Activated naive CD8-positive, alpha-beta T cell treated with anti-CD3 and anti-CD28 coated beads for 36 hours (primary cell): ENCODE results near the gene PSMA4. TPM values are rescaled to one million over a fixed set of nuclear protein-coding genes. Genes with fewer than 3 reads are reported as not detected.
"Not testable (repeated sequence)": the region's sequence is repeated elsewhere in the genome, so short reads cannot be mapped to it uniquely, and the experiment has no call there.

Experiments used
- DNase-seq: peaks from one replicate; pipeline ENCODE4 v3.0.0; 2021
- H3K27ac Mint-ChIP-seq: one replicate; pipeline ENCODE4 v1.8.0; 2022; ENCODE audit warnings: mild to moderate bottlenecking, moderate library complexity, mixed read lengths
- H3K27me3 Mint-ChIP-seq: one replicate; pipeline ENCODE4 v1.8.0; 2022; ENCODE audit warnings: mild to moderate bottlenecking, mixed read lengths
- H3K36me3 Mint-ChIP-seq: one replicate; pipeline ENCODE4 v1.8.0; 2021; ENCODE audit warnings: mild to moderate bottlenecking, mixed read lengths
- H3K4me1 Mint-ChIP-seq: one replicate; pipeline ENCODE4 v1.8.0; 2021; ENCODE audit warnings: mixed read lengths
- H3K4me3 Mint-ChIP-seq: one replicate; pipeline ENCODE4 v1.8.0; 2022; ENCODE audit warnings: mild to moderate bottlenecking, moderate library complexity, mixed read lengths
- H3K9me3 Mint-ChIP-seq: one replicate; pipeline ENCODE4 v1.8.0; 2022; ENCODE audit warnings: mixed read lengths
- total RNA-seq, 2 experiments: library from RNA; stranded (reverse); gene quantifications; one replicate each; pipeline ENCODE4 v1.2.3, GENCODE V29; 2021

The PSMA4 gene
- total RNA-seq, 2 experiments from 2014 or later: 336 to 338 TPM

DNA sequence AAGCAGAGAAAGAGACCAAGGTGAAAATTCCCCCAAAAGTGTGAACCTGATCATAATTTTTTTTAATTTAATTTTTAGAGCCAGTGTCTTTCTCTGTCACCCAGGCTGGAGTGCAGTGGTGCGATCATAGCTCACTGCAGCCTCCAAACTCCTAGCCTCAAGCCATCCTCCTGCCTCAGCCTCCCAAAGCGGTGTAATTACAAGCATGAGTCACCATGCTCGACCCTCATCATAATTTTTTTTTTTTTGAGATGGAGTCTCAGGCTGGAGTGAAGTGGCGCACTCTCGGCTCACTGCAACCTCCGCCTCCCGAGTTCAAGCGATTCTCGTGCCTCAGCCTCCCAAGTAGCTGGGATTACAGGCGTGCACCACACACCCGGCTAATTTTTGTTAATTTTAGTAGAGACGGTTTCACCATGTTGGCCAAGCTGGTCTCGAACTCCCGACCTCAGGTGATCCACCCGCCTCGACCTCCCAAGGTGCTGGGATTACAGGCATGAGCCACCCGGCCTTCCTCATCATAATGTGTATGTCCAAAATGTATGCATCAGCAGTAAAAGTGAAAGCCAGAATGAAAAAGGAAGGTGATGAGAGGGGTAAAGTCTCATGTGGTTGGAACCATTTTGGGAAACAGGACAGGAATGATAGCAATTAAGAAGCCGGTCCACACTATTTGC, 642 bp upstream of the PSMA4 start:
- peak overlapping the region; percentile 88 for H3K4me3 Mint-ChIP-seq
- H3K27me3 Mint-ChIP-seq: not testable (repeated sequence)

DNA sequence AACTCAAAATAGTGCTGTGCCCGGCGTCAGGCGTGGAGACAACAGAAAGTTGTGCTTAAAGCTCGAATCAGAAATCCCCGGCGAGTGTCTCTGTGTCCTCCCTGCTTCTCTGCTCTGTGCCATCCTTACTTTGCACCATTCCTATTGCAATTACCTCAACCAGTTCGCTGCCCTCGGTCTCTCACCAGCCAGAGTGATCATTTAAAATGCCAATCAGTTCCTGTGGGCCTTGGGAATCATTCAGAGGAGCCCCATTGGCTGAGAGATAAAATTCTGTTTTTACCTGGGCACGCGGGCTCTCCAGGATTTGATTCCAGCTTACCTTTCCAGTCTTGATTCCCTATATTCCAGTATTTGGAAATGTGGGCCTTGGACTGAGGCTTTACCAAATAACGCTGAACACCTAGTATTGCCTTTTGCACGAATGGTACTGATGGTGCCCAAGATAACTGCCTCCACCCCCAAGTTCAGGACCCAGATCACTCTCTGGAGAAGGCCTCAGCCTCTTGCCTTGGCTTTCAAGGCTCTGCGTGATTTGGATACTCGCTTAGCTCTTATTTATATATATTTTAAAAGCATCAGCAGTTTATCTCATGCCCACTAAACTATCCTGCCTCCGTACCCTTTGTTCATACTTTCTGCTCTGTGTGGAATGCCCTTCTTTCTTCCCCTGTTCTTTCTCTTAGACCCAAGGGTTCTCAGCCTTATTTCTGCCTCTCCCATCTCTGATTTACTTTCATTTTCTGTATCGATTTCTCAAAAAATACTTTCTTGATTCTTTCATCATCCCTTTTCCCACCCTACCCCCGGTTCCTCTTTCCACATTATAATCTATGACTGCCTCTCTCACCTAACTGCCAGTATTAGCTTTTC, 863 bp downstream of the PSMA4 start:
- H3K4me3 Mint-ChIP-seq: peak overlapping the region; percentile 88
- no peaks in the 10 kb centered on the region for H3K27me3 Mint-ChIP-seq
- peaks cover 35% of the 10 kb centered on the region for H3K36me3 Mint-ChIP-seq
- H3K4me1 Mint-ChIP-seq: peaks cover 28% of the 10 kb centered on the region
- no peaks in the 10 kb centered on the region for H3K9me3 Mint-ChIP-seq
- H3K27ac Mint-ChIP-seq: peak overlapping the region; percentile 91
- peak; percentile 16 for DNase-seq

More for the DNA sequence above, 642 bp upstream of the PSMA4 start:
- peak overlapping the region; percentile 91 for H3K27ac Mint-ChIP-seq
- H3K4me1 Mint-ChIP-seq: peaks cover 22% of the 10 kb centered on the region
- H3K9me3 Mint-ChIP-seq, DNase-seq: not testable (repeated sequence)
- peaks cover 30% of the 10 kb centered on the region for H3K36me3 Mint-ChIP-seq

DNA sequence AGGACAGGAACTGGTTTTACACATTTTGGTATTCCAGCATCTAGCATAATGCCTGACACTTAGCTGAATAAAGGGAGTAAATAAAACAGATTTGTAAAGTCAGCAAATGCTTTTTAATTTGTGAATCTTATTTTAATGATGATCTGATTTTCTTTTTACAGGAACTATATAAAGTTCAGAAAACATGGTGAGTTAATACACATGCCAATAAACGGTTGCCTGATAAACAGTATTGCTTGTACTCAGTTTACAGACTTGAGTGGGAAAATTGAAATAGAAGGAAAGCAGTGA, 1.4 kb downstream of the PSMA4 start:
- no peak for DNase-seq
- peak overlapping the region; percentile 91 for H3K27ac Mint-ChIP-seq
- no peaks in the 10 kb centered on the region for H3K9me3 Mint-ChIP-seq
- H3K4me1 Mint-ChIP-seq: peaks cover 26% of the 10 kb centered on the region
- H3K4me3 Mint-ChIP-seq: peak overlapping the region; percentile 88
- H3K27me3 Mint-ChIP-seq: no peaks in the 10 kb centered on the region
- peaks cover 35% of the 10 kb centered on the region for H3K36me3 Mint-ChIP-seq

DNA sequence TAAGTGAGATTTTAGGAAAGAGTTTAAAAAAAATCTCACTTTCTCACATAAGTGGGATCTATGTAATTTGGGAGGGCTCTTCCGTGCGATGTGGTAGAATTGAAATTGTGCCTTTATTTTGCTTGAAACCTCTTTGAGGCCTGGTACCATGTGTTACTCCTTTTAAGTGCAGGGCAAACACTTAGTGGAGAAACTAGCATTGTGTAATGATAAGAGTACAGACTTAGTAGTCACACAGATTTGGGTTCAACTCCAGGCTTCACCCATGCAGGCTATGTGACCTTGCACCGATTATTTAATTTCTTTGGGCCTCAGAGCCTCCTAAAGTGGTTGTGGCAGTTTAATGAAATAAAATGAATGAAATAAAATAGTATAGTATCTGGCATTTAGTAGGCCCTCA, 2.4 kb downstream of the PSMA4 start:
- H3K27ac Mint-ChIP-seq: peak overlapping the region; percentile 80
- no peaks in the 10 kb centered on the region for H3K9me3 Mint-ChIP-seq
- no peaks in the 10 kb centered on the region for H3K27me3 Mint-ChIP-seq
- peak overlapping the region; percentile 88 for H3K4me3 Mint-ChIP-seq
- H3K36me3 Mint-ChIP-seq: peaks cover 43% of the 10 kb centered on the region
- no peak for DNase-seq
- peaks cover 26% of the 10 kb centered on the region for H3K4me1 Mint-ChIP-seq

DNA sequence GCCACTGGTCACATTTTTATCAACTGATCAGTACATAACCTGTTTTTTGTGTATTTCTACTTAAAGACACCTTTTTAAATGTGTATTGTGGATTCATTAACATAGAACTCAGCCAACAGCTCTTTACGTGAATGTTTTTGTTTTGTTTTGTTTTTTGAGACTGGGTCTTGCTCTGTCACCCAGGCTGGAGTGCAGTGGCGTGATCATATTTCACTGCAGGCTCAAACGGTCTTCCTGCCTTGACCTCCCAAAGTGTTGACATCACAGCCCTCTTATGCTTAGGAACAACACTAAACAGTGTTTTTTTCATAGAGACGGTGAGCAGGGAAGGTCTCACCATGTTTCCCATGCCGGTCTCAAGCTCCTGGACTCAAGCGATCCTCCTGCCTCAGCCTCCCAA, 9.9 kb downstream of the PSMA4 start:
- H3K4me1 Mint-ChIP-seq: peaks cover 6% of the 10 kb centered on the region
- no peaks in the 10 kb centered on the region for H3K9me3 Mint-ChIP-seq
- no peaks in the 10 kb centered on the region for H3K27me3 Mint-ChIP-seq
- H3K27ac Mint-ChIP-seq: no peak overlapping the region
- H3K36me3 Mint-ChIP-seq: peaks cover 27% of the 10 kb centered on the region
- H3K4me3 Mint-ChIP-seq: no peak overlapping the region
- DNase-seq: no peak

DNA sequence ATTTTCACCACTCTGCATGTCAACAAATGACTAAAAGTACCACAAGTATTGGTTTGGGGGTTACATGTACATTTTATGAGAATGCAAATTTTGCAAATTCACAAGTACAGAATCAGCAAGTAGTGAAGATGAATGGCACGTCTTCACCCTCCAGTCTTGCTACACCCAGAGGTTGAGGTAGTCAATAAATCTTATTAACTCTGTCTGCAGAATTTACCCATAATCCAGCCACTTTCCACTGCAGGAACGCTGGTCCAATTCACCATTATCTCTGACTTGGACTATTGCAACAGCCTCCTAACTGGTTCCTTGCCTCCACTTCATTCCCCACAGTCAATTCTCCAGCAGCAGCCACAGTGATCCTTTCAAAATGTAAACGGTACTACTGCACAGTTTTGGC, 10.6 kb downstream of the PSMA4 start:
- H3K27ac Mint-ChIP-seq: no peak overlapping the region
- H3K9me3 Mint-ChIP-seq: no peaks in the 10 kb centered on the region
- DNase-seq: no peak
- H3K4me3 Mint-ChIP-seq: no peak overlapping the region
- peaks cover 23% of the 10 kb centered on the region for H3K36me3 Mint-ChIP-seq
- H3K4me1 Mint-ChIP-seq: peaks cover 3% of the 10 kb centered on the region
- H3K27me3 Mint-ChIP-seq: no peaks in the 10 kb centered on the region

- H3K4me1 Mint-ChIP-seq: no peaks in the 10 kb centered on the region
- DNase-seq: no peak
- no peak overlapping the region for H3K27ac Mint-ChIP-seq
- no peaks in the 10 kb centered on the region for H3K9me3 Mint-ChIP-seq
- H3K4me3 Mint-ChIP-seq: no peak overlapping the region
- no peaks in the 10 kb centered on the region for H3K27me3 Mint-ChIP-seq
- H3K36me3 Mint-ChIP-seq: peaks cover 23% of the 10 kb centered on the region
These were observed 11.7 kb downstream of the PSMA4 start for GRCh38 chr15:78551902-78552301.

GRCh38 chr15:78552597-78552996, 12.4 kb downstream of the PSMA4 start:
- no peak overlapping the region for H3K27ac Mint-ChIP-seq
- H3K27me3 Mint-ChIP-seq: no peaks in the 10 kb centered on the region
- no peak overlapping the region for H3K4me3 Mint-ChIP-seq
- DNase-seq: no peak
- no peaks in the 10 kb centered on the region for H3K9me3 Mint-ChIP-seq
- H3K36me3 Mint-ChIP-seq: peaks cover 20% of the 10 kb centered on the region
- no peaks in the 10 kb centered on the region for H3K4me1 Mint-ChIP-seq

DNA sequence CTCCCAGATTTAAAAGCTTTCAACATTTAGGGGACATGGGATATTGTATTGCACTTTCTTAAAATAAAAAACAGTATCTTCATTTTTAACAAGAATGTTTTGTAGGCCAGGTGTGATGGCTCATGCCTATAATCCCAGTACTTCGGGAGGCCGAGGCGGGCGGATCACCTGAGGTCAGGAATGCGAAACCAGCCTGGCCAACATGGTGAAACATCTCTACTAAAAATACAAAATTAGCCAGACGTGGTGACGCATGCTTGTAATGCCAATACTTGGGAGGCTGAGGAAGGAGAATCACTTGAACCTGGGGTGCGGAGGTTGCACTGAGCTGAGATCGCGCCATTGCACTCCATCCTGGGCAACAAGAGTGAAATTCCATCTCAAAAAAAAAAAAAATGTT, 20.0 kb downstream of the PSMA4 start:
- H3K36me3 Mint-ChIP-seq, H3K27ac Mint-ChIP-seq, H3K4me3 Mint-ChIP-seq, DNase-seq, H3K4me1 Mint-ChIP-seq, H3K9me3 Mint-ChIP-seq: not testable (repeated sequence)
- H3K27me3 Mint-ChIP-seq: peaks cover 31% of the 10 kb centered on the region

- no peak overlapping the region for H3K4me3 Mint-ChIP-seq
- H3K4me1 Mint-ChIP-seq: peaks cover 16% of the 10 kb centered on the region
- H3K27me3 Mint-ChIP-seq: peaks cover 38% of the 10 kb centered on the region
- no peak overlapping the region for H3K27ac Mint-ChIP-seq
- no peak for DNase-seq
- peaks cover 7% of the 10 kb centered on the region for H3K36me3 Mint-ChIP-seq
- H3K9me3 Mint-ChIP-seq: no peaks in the 10 kb centered on the region
These were observed 21.2 kb downstream of the PSMA4 start for GRCh38 chr15:78561490-78561889.

DNA sequence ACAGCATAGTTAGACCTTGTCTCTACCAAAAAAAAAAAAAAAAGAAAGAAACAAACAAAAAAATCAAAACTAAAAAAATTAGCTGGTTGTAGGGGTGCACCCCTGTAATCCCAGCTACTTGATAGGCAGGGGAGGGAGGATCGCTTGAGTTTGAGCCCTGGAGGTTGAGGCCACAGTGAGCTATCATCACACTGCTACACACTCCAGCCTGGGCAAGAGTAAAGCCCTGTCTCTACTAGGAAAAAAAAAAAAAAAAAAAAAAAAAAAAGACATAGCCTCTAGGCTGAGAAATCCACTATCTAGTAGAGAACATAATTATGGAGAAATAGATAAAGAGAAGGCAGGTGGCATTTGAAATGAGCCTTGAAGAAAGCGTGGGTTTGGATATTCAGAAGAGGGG, 22.8 kb downstream of the PSMA4 start:
- no peak overlapping the region for H3K4me3 Mint-ChIP-seq
- no peak overlapping the region for H3K27ac Mint-ChIP-seq
- H3K36me3 Mint-ChIP-seq: peaks cover 2% of the 10 kb centered on the region
- DNase-seq: no peak
- H3K4me1 Mint-ChIP-seq: peaks cover 22% of the 10 kb centered on the region
- H3K27me3 Mint-ChIP-seq: peaks cover 50% of the 10 kb centered on the region
- H3K9me3 Mint-ChIP-seq: no peaks in the 10 kb centered on the region

DNA sequence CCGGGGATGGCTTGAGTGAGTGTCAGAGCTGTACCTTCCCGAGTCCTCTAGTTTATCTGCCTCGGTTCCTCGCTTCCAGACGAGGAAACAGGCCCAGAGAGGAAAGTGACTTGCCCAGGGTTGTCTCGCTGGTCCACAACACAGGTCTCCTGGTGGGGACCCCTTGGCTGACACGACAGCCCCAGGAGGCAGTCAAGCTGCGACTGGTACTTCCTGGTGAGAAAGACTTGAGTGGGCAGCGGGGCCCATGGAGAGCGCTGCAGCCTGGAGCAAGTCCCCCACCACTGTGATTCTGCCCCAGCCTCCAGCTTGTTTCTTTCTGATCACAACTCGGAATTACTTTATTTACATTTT, 24.5 kb downstream of the PSMA4 start:
- H3K36me3 Mint-ChIP-seq: peaks cover 2% of the 10 kb centered on the region
- H3K9me3 Mint-ChIP-seq: no peaks in the 10 kb centered on the region
- DNase-seq: peak; percentile 4
- peak overlapping the region; percentile 75 for H3K4me3 Mint-ChIP-seq
- peak overlapping the region; percentile 65 for H3K27ac Mint-ChIP-seq
- H3K4me1 Mint-ChIP-seq: peaks cover 25% of the 10 kb centered on the region
- peaks cover 52% of the 10 kb centered on the region for H3K27me3 Mint-ChIP-seq

DNA sequence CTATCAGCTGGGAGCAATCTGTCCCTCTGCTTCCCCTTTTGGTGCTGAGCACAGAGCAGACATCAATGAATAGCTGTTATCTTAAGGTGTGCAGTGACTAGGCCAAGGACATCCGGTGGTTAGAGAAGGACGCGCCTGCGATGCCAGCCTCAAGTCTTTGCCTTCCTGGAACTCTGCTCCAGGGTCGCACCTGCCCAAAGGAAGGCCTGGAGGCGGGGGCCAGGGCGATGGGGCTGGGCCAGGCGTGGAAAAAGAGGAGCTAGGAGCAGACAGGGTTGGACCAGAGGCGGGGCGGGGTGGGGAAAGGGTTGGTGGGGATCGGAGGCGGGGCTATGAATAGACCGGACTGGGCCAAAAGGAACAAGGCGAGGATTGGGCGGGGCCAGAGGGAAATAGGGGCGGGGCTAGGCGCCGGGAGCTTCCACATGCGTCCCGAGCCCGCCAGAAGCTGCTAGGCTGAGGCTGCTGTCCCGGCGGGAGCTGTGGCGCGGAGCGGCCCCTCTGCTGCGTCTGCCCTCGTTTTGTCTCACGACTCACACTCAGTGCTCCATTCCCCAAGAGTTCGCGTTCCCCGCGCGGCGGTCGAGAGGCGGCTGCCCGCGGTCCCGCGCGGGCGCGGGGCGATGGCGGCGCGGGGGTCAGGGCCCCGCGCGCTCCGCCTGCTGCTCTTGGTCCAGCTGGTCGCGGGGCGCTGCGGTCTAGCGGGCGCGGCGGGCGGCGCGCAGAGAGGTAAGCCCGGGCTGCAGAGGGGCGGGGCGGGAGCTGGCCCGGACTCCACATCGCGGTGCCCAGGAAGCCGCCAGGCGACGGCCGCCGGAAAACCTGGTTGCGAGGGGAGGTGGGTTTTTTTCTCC, 25.1 kb downstream of the PSMA4 start, which contains the start of gene CHRNA5:
Gene CHRNA5, plus strand, starts transcription at position 424 of the 854 bp plus-strand sequence. Its CDS starts 200 bp downstream, at position 624.
- Mint-ChIP-seq H3K36me3 (peaks cover 2% of the 10 kb centered on the region), H3K27me3 (peaks cover 52% of the 10 kb centered on the region), H3K4me1 (peaks cover 25% of the 10 kb centered on the region), H3K4me3 (peak within 1 kb of the TSS; percentile 75), H3K9me3 (no peaks in the 10 kb centered on the region), H3K27ac (peak within 1 kb of the TSS; percentile 65)
- peak; percentile 52 for DNase-seq

DNA sequence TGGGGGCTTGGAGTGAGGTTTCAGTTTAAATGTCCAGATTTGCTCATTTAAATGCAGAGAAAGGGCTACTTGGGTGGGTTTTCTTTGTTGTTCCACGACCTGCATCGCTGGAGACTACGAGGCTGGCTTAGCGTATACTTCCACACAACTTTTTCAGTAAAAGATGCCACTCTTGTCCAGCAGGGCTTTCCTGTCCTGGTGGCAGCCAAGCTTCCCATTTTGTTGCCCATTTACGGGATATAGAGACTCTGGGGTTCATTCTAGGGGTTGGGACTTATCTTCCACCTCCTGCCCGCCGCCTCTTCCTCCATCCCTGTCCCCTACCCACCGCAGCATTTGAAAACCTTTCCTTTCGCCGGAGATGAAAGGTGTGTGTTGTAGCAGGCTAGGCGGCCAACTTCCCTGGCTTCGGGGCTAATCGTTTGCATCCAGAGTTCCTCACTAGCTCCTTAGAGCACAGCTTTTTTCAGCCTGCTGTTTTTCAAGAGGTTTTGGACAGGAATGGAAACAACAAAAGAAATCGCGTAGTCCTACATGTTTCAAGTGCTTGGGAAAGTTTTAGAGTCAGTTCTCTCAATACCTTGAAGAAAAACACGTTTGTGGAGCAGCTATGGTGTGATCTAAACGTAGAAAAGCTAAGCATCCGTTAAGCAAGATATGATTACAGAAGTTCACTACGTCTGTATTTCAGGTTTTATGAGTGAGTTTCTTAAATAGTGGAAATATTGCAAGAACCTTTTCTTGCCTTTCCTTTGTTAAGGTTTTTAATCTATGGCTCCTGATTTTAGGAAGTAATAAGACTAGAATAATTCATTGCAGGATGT, 25.9 kb downstream of the PSMA4 start:
- no peak overlapping the region for H3K27ac Mint-ChIP-seq

More for the DNA sequence above, 25.9 kb downstream of the PSMA4 start:
- Mint-ChIP-seq H3K36me3 (peaks cover 2% of the 10 kb centered on the region), H3K27me3 (peaks cover 52% of the 10 kb centered on the region), H3K9me3 (no peaks in the 10 kb centered on the region), H3K4me3 (peak overlapping the region; percentile 75), H3K4me1 (peaks cover 25% of the 10 kb centered on the region)
- no peak for DNase-seq
